Cardiac muscle cell (in vitro differentiated cells and primary cell): Measurements from ENCODE around the gene GLMP. TPM values are rescaled to one million over a fixed set of nuclear protein-coding genes. Genes with fewer than 3 reads are reported as not detected.
A peak's percentile ranks its signal among the peaks of the same experiment; 100 is the strongest.
"Not testable (repeated sequence)": the region's sequence is repeated elsewhere in the genome, so short reads cannot be mapped to it uniquely, and the experiment has no call there.

Source experiments
- DNase-seq, 2 donors: peaks; one replicate each; pipeline versions ENCODE4 v3.0.0 to v3.0.0-alpha.2; 2010 to 2017; ENCODE audit warnings: low read depth in 1 of 2, low spot score in 1 of 2
- H3K27ac ChIP-seq: fragments of 200-600 bp; sonication (generic); 2 replicates; pipeline ENCODE4 v1.5.1; 2016
- H3K27me3 ChIP-seq: fragments of 200-600 bp; sonication (generic); 2 replicates; pipeline ENCODE4 v1.6.0; 2016; ENCODE audit warnings: control low read depth
- H3K36me3 ChIP-seq: fragments of 200-600 bp; sonication (generic); 2 replicates; pipeline ENCODE4 v1.5.1; 2016; ENCODE audit warnings: control low read depth
- H3K4me1 ChIP-seq: fragments of 200-600 bp; sonication (generic); 2 replicates; pipeline ENCODE4 v1.8.1; 2017; ENCODE audit warnings: low read depth, mild to moderate bottlenecking, mixed run types
- H3K4me3 ChIP-seq: fragments of 200-600 bp; sonication (generic); 2 replicates; pipeline ENCODE4 v1.5.1; 2016; ENCODE audit warnings: mild to moderate bottlenecking
- H3K9me3 ChIP-seq: fragments of 200-600 bp; sonication (generic); 2 replicates; pipeline ENCODE4 v1.5.1; 2017; ENCODE audit warnings: low read depth, mild to moderate bottlenecking, control low read depth
- CTCF ChIP-seq: IDR thresholded peaks from 2 replicates; pipeline ENCODE4 v1.5.1; 2012; ENCODE audit warnings: low read depth, mild to moderate bottlenecking, low read length
- polyA plus RNA-seq: library from polyadenylated mRNA; unstranded; fragments of >200 nt; fragmentation: Nextera tagmentation; extraction: Ambion mirVana; gene quantifications from 2 replicates; pipeline ENCODE4 v1.2.1, GENCODE V29; 2016
- total RNA-seq: library from RNA; depleted of rRNA; stranded (reverse); fragments of >200 nt; gene quantifications from 2 replicates; pipeline ENCODE4 v1.2.3, GENCODE V29; 2016

The GLMP gene
- total and polyA plus RNA-seq, 2 experiments from 2014 or later = 49.0 to 54.9 TPM

- peak overlapping the region; percentile 85 for H3K27ac ChIP-seq
- H3K4me1 ChIP-seq = peaks cover 9% of the 10 kb centered on the region
These were observed 41.8 kb upstream of the GLMP start for GRCh38 chr1:156337052-156337887.

GRCh38 chr1:156336242-156336641, 40.8 kb upstream of the GLMP start:
- Histone ChIP-seq H3K4me1 (peaks cover 9% of the 10 kb centered on the region), H3K4me3 (no peak overlapping the region), H3K27me3 (no peaks in the 10 kb centered on the region), H3K36me3 (peaks cover 38% of the 10 kb centered on the region), H3K9me3 (no peaks in the 10 kb centered on the region), H3K27ac (no peak overlapping the region)
- peak in 1 of 2 donors; percentile 6 for DNase-seq
- TF ChIP-seq CTCF = peak; percentile 22

More at GRCh38 chr1:156337052-156337887, 41.8 kb upstream of the GLMP start:
- Histone ChIP-seq H3K27me3 (no peaks in the 10 kb centered on the region), H3K36me3 (peaks cover 30% of the 10 kb centered on the region), H3K9me3 (no peaks in the 10 kb centered on the region), H3K4me3 (peak overlapping the region; percentile 98)
- TF ChIP-seq CTCF = no peak
- no peak for DNase-seq

- not testable (repeated sequence) for H3K27me3 ChIP-seq, H3K4me1 ChIP-seq, H3K9me3 ChIP-seq, H3K4me3 ChIP-seq, H3K27ac ChIP-seq, DNase-seq
- peaks cover 66% of the 10 kb centered on the region for H3K36me3 ChIP-seq
These were observed 27.7 kb upstream of the GLMP start for GRCh38 chr1:156323179-156323578.

GRCh38 chr1:156320560-156320959, 25.1 kb upstream of the GLMP start:
- Histone ChIP-seq H3K9me3 (no peaks in the 10 kb centered on the region), H3K27me3 (no peaks in the 10 kb centered on the region), H3K27ac (no peak overlapping the region), H3K36me3 (peaks cover 88% of the 10 kb centered on the region), H3K4me1 (no peaks in the 10 kb centered on the region), H3K4me3 (no peak overlapping the region)
- no peak for DNase-seq
- no peak for TF ChIP-seq CTCF

- Histone ChIP-seq H3K9me3 (no peaks in the 10 kb centered on the region), H3K4me1 (no peaks in the 10 kb centered on the region), H3K4me3 (no peak overlapping the region), H3K27ac (no peak overlapping the region), H3K36me3 (peaks cover 89% of the 10 kb centered on the region), H3K27me3 (no peaks in the 10 kb centered on the region)
- TF ChIP-seq CTCF = peak; percentile 56
- DNase-seq = peak; percentile 10 to 53
These were observed 24.2 kb upstream of the GLMP start for GRCh38 chr1:156319664-156320063.

GRCh38 chr1:156316909-156317308, 21.4 kb upstream of the GLMP start:
- no peak for DNase-seq
- TF ChIP-seq CTCF = no peak
- Histone ChIP-seq H3K27me3 (no peaks in the 10 kb centered on the region), H3K4me3 (no peak overlapping the region), H3K9me3 (no peaks in the 10 kb centered on the region), H3K4me1 (no peaks in the 10 kb centered on the region), H3K27ac (no peak overlapping the region), H3K36me3 (peaks cover 75% of the 10 kb centered on the region)
